GM18909 (cell line): ENCODE results near the gene PRMT1.
"Not testable (repeated sequence)": the region's sequence is repeated elsewhere in the genome, so short reads cannot be mapped to it uniquely, and the experiment has no call there.

Experiments used
- ATAC-seq: cut with Tn5 transposase; IDR thresholded peaks from one replicate; pipeline ENCODE4 v1.9.1; 2021; ENCODE audit warnings: mild to moderate bottlenecking; ENCODE audit not compliant: unreplicated experiment, poor library complexity

The PRMT1 gene

GRCh38 chr19:49716154-49716553, 39.1 kb downstream of the PRMT1 start:
- ATAC-seq, result no peak

GRCh38 chr19:49718511-49718910, 41.4 kb downstream of the PRMT1 start:
- no peak for ATAC-seq

GRCh38 chr19:49718991-49719390, 41.9 kb downstream of the PRMT1 start:
- ATAC-seq, result no peak

- ATAC-seq, result not testable (repeated sequence)
These were observed 42.3 kb downstream of the PRMT1 start for GRCh38 chr19:49719420-49719819.

GRCh38 chr19:49727217-49728030, 50.4 kb downstream of the PRMT1 start:
- no peak for ATAC-seq

- ATAC-seq, result no peak
These were observed 53.1 kb downstream of the PRMT1 start for GRCh38 chr19:49730166-49730565.
